ENCODE data around the gene SELENOI. TPM values are rescaled to one million over a fixed set of nuclear protein-coding genes. Genes with fewer than 3 reads are reported as not detected.

The SELENOI gene
- total and polyA plus RNA-seq, 2 donors (not counting 3 experiments of a cell fraction or from before 2014, with no cell fraction given), result 10.8 to 25.3 TPM

GRCh38 chr2:26314243-26314642 is 31.7 kb upstream of the SELENOI start:
- Histone ChIP-seq H3K79me2 (ENCODE audit: control insufficient read depth, insufficient read depth, low read length) (no peaks in the 10 kb centered on the region), H3K9me1 (replicated peaks; ENCODE audit: control insufficient read depth, extremely low read depth, insufficient read depth, low read length) (no peaks in the 10 kb centered on the region), H3K4me3 (replicated peaks in 1 of 3; ENCODE audit: insufficient read depth in 1 of 3, low read depth in 1 of 3, low read length in 3 of 3) (no peak overlapping the region), H3K4me2 (ENCODE audit: insufficient read depth, low read length) (no peak overlapping the region), H2AFZ (ENCODE audit: low read depth, low read length) (no peak overlapping the region), H4K20me1 (replicated peaks; ENCODE audit: control insufficient read depth, extremely low read depth, insufficient read depth, low read length) (no peaks in the 10 kb centered on the region), H3K4me1 (ENCODE audit: control insufficient read depth, extremely low read depth, insufficient read depth, low read length) (no peaks in the 10 kb centered on the region), H3K9me3 (replicated peaks; ENCODE audit: control insufficient read depth, insufficient read depth, low read length) (no peaks in the 10 kb centered on the region), H3K27ac (ENCODE audit: insufficient read depth, low read depth, low read length) (no peak overlapping the region), H3K36me3 (ENCODE audit: control insufficient read depth in 2 of 2, extremely low read depth in 1 of 2, insufficient read depth in 2 of 2, low read length in 2 of 2) (no peaks in the 10 kb centered on the region), H3K9ac (replicated peaks; ENCODE audit: extremely low read depth, insufficient read depth, low read length) (no peak overlapping the region), H3K27me3 (ENCODE audit: control insufficient read depth in 2 of 2, insufficient read depth in 2 of 2, low read length in 2 of 2) (peaks cover 0 to 5% of the 10 kb centered on the region in 2 experiments)
- intact Hi-C loops (cut with micrococcal nuclease) (no loop called here), dilution Hi-C loops (cut with MboI; ENCODE audit: extremely low pct_ligation_motif_present, low sequenced_read_pairs) (no loop called here)
- BruUV-seq (replicated peaks), result no TSS peak
- POLR2A ChIA-PET, result no interaction called here
- no peak for DNase-seq (ENCODE audit: low read depth, low spot score)
- TF ChIP-seq GATA2 (IDR thresholded peaks at IDR 0.05; ENCODE audit: insufficient read depth, insufficient read length, low read depth, low read length), result no peak
- TF ChIP-seq, protein P1, sequence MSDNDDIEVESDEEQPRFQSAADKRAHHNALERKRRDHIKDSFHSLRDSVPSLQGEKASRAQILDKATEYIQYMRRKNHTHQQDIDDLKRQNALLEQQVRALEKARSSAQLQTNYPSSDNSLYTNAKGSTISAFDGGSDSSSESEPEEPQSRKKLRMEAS (IDR thresholded peaks at IDR 0.05; ENCODE audit: insufficient read depth, insufficient read length), result no peak
- TF ChIP-seq, protein P2, sequence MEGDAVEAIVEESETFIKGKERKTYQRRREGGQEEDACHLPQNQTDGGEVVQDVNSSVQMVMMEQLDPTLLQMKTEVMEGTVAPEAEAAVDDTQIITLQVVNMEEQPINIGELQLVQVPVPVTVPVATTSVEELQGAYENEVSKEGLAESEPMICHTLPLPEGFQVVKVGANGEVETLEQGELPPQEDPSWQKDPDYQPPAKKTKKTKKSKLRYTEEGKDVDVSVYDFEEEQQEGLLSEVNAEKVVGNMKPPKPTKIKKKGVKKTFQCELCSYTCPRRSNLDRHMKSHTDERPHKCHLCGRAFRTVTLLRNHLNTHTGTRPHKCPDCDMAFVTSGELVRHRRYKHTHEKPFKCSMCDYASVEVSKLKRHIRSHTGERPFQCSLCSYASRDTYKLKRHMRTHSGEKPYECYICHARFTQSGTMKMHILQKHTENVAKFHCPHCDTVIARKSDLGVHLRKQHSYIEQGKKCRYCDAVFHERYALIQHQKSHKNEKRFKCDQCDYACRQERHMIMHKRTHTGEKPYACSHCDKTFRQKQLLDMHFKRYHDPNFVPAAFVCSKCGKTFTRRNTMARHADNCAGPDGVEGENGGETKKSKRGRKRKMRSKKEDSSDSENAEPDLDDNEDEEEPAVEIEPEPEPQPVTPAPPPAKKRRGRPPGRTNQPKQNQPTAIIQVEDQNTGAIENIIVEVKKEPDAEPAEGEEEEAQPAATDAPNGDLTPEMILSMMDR (IDR thresholded peaks at IDR 0.05; ENCODE audit: extremely low read depth in 1 of 2, insufficient read depth in 1 of 2, low read depth in 1 of 2, low read length in 2 of 2), result no peak
- no peak for TF ChIP-seq FOS (IDR thresholded peaks at IDR 0.05; ENCODE audit: borderline replicate concordance, insufficient read depth, low read length)
- no peak for TF ChIP-seq EZH2 (IDR thresholded peaks at IDR 0.05; ENCODE audit: borderline replicate concordance, low read depth, low read length, severe bottlenecking)
- TF ChIP-seq JUN (IDR thresholded peaks at IDR 0.05; ENCODE audit: borderline replicate concordance, insufficient read depth, insufficient read length, low read depth), result no peak
- TF ChIP-seq POLR2AphosphoS5 (IDR thresholded peaks at IDR 0.05; ENCODE audit: insufficient read depth, low read depth, low read length), result no peak
- no peak for TF ChIP-seq MYC (IDR thresholded peaks at IDR 0.05; ENCODE audit: low read depth, low read length)
- FAIRE-seq, result no peak
- CTCF ChIA-PET, result interaction anchor here (0.9 kb wide), 1 partner anchor 155 kb away, joined by 3 read pairs; no protein-coding TSS in a partner anchor
